Measurements from ENCODE around the gene LETM1. TPM values are rescaled to one million over a fixed set of nuclear protein-coding genes. Genes with fewer than 3 reads are reported as not detected.

Gene LETM1
- total and polyA plus RNA-seq, 2 of the 13 experiments (the other 11 are each of a cell fraction or from before 2014, with no cell fraction given), result 9.7 to 41.6 TPM

GRCh38 chr4:1863297-1864033 is 7.5 kb upstream of the LETM1 start (continued):
- TF ChIP-seq ZNF431 (CRISPR knock-in tag; IDR thresholded peaks at IDR 0.05; ENCODE audit: borderline replicate concordance, low read depth), result no peak
- no peak for TF ChIP-seq BRD4 (CRISPR knock-in tag; IDR thresholded peaks at IDR 0.05)
- TF ChIP-seq GFI1 (CRISPR knock-in tag; IDR thresholded peaks at IDR 0.05; ENCODE audit: borderline replicate concordance), result no peak; the same call in 1 of the 2 replicates
- TF ChIP-seq SIN3B (IDR thresholded peaks at IDR 0.05; ENCODE audit: low read length), result no peak
- no peak for TF ChIP-seq YEATS2 (CRISPR knock-in tag; IDR thresholded peaks at IDR 0.05; ENCODE audit: borderline replicate concordance)
- no peak for TF ChIP-seq ZBTB1 (CRISPR knock-in tag; IDR thresholded peaks at IDR 0.05; ENCODE audit: borderline replicate concordance)
- no peak for TF ChIP-seq IKZF4 (CRISPR knock-in tag; IDR thresholded peaks at IDR 0.05; ENCODE audit: borderline replicate concordance, low read depth, not compliant biosample characterization)
- TF ChIP-seq ZNF75D (CRISPR knock-in tag; IDR thresholded peaks at IDR 0.05; ENCODE audit: borderline replicate concordance), result no peak
- no peak for TF ChIP-seq THAP7 (CRISPR knock-in tag; IDR thresholded peaks at IDR 0.05)
- no peak for TF ChIP-seq JUNB (CRISPR knock-in tag; IDR thresholded peaks at IDR 0.05; ENCODE audit: borderline replicate concordance)
- TF ChIP-seq ATF4 (CRISPR knock-in tag; IDR thresholded peaks at IDR 0.05), result no peak
- no peak for TF ChIP-seq YY1 (IDR thresholded peaks at IDR 0.05; ENCODE audit: insufficient read depth, insufficient replicate concordance, low read depth, low read length)
- TF ChIP-seq RBM39 (IDR thresholded peaks at IDR 0.05; ENCODE audit: low read depth, low read length, poor library complexity, severe bottlenecking), result no peak
- TF ChIP-seq ATRX (CRISPR knock-in tag; IDR thresholded peaks at IDR 0.05; ENCODE audit: borderline replicate concordance), result no peak
- TF ChIP-seq ZKSCAN1 (IDR thresholded peaks at IDR 0.05; ENCODE audit: low read length), result no peak
- no peak for TF ChIP-seq PLRG1 (conservative IDR thresholded peaks at IDR 0.05)
- TF ChIP-seq ZNF660 (CRISPR knock-in tag; IDR thresholded peaks at IDR 0.05; ENCODE audit: borderline replicate concordance, low read depth), result no peak
- TF ChIP-seq TFAP4 (IDR thresholded peaks at IDR 0.05; ENCODE audit: borderline replicate concordance, low read depth), result peak; percentile 87
- TF ChIP-seq DMAP1 (CRISPR knock-in tag; IDR thresholded peaks at IDR 0.05), result peak; percentile 76; the same call in 1 of the 2 replicates
- peak; percentile 37; the same call in 1 of the 2 replicates for TF ChIP-seq ZFP36L1 (CRISPR knock-in tag; IDR thresholded peaks at IDR 0.05)
- TF ChIP-seq ATF6 (CRISPR knock-in tag; conservative IDR thresholded peaks at IDR 0.05), result no peak
- no peak for TF ChIP-seq ZNF777 (CRISPR knock-in tag; IDR thresholded peaks at IDR 0.05)
- no peak for TF ChIP-seq ZNF607 (CRISPR knock-in tag; IDR thresholded peaks at IDR 0.05; ENCODE audit: borderline replicate concordance)
- TF ChIP-seq ZSCAN9 (CRISPR knock-in tag; IDR thresholded peaks at IDR 0.05; ENCODE audit: borderline replicate concordance), result no peak
- no peak for TF ChIP-seq GMEB2 (CRISPR knock-in tag; IDR thresholded peaks at IDR 0.05; ENCODE audit: low read depth)
